ENCODE measurements around the gene OR56A1. TPM values are rescaled to one million over a fixed set of nuclear protein-coding genes. Genes with fewer than 3 reads are reported as not detected.

The OR56A1 gene
- total and polyA plus RNA-seq, 7 experiments from 2014 or later, result not detected

DNA sequence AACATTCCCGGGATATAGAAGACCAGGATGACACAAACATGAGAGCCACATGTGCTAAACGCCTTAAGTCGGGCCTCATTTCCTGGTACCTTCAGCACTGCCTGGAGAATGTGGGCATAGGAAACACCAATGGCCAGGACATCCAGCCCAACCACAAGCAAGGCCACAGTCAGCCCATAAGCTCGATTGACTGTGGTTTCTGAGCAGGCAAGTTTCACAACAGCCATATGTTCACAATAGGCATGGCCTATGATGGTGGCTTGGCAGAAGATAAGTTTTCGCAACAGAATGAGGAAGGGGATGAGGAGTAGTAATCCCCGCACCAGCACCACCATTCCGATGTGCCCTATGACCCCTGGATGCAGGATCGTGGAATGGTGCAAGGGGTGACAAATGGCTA is 26.9 kb upstream of the OR56A1 start:
- Mint-ChIP-seq H3K9me3 (no peaks in the 10 kb centered on the region), H3K36me3 (no peaks in the 10 kb centered on the region), H3K27me3 (peaks cover 9 to 48% (median 28%) of the 10 kb centered on the region in 5 donors), H3K4me1 (peaks cover 0 to 2% (median 0%) of the 10 kb centered on the region in 7 donors), H3K27ac (no peak overlapping the region), H3K4me3 (no peak overlapping the region)
- no peaks in the 10 kb centered on the region for H3K9me3 ChIP-seq (ENCODE audit: control insufficient read depth in 2 of 3, low read length in 3 of 3)
- DNase-seq, result no peak
- POLR2A ChIA-PET, result no interaction called here
- H3K36me3 ChIP-seq (ENCODE audit: control insufficient read depth in 2 of 3, insufficient read depth in 3 of 3, low read length in 3 of 3), result no peaks in the 10 kb centered on the region
- no peaks in the 10 kb centered on the region for H3K4me1 ChIP-seq (ENCODE audit: control insufficient read depth in 2 of 2, insufficient read depth in 2 of 2, low read length in 2 of 2)
- CTCF ChIA-PET, result interaction anchor here (0.6 kb wide), 1 partner anchor 21 kb away, joined by 6 read pairs; no protein-coding TSS in a partner anchor
- H3K27ac ChIP-seq (ENCODE audit: low read depth, low read length), result no peak overlapping the region
- no peak overlapping the region for H3K4me3 ChIP-seq (ENCODE audit: low read length)
- no peak for ATAC-seq
- no peaks in the 10 kb centered on the region for H3K27me3 ChIP-seq (ENCODE audit: control insufficient read depth in 2 of 2, insufficient read depth in 2 of 2, low read length in 2 of 2)
- intact Hi-C loops (cut with micrococcal nuclease), result no loop called here

DNA sequence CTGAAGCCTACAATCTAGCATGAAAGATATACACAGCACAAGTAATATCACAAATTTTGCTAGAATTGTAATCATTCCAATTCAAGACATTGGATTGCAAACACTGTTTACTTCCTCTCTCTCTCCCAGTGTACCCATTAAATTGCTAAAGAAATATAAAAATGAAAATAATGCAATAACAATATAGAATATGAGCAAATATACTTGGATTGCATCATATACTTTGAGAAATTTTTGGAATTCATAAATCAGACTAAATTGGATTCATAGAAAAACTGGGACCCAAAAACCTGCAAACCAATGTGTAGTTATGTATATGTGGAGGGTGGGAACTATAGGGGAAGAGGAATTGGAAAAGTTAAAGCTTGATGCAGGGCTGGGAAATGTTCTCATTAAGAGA is 25.0 kb upstream of the OR56A1 start:
- intact Hi-C loops (cut with micrococcal nuclease), result no loop called here
- H3K27me3 Mint-ChIP-seq, result peaks cover 9 to 55% (median 28%) of the 10 kb centered on the region in 5 donors
- no peaks in the 10 kb centered on the region for H3K27me3 ChIP-seq (ENCODE audit: control insufficient read depth in 2 of 2, insufficient read depth in 2 of 2, low read length in 2 of 2)
- no peaks in the 10 kb centered on the region for H3K4me1 ChIP-seq (ENCODE audit: control insufficient read depth in 2 of 2, insufficient read depth in 2 of 2, low read length in 2 of 2)
- no peak overlapping the region for H3K4me3 Mint-ChIP-seq
- H3K9me3 ChIP-seq (ENCODE audit: control insufficient read depth in 2 of 3, low read length in 3 of 3), result no peaks in the 10 kb centered on the region
- no peak overlapping the region for H3K27ac ChIP-seq (ENCODE audit: low read depth, low read length)
- ChIA-PET POLR2A (no interaction called here), CTCF (no interaction called here)
- H3K36me3 Mint-ChIP-seq, result no peaks in the 10 kb centered on the region
- no peak for DNase-seq
- no peak overlapping the region for H3K4me3 ChIP-seq (ENCODE audit: low read length)
- H3K4me1 Mint-ChIP-seq, result peaks cover 0 to 2% (median 0%) of the 10 kb centered on the region in 7 donors
- no peak overlapping the region for H3K27ac Mint-ChIP-seq
- ATAC-seq, result no peak
- H3K36me3 ChIP-seq (ENCODE audit: control insufficient read depth in 2 of 3, insufficient read depth in 3 of 3, low read length in 3 of 3), result no peaks in the 10 kb centered on the region
- no peaks in the 10 kb centered on the region for H3K9me3 Mint-ChIP-seq

- POLR2A ChIA-PET, result no interaction called here
- no peaks in the 10 kb centered on the region for H3K36me3 Mint-ChIP-seq
- H3K9me3 ChIP-seq (ENCODE audit: control insufficient read depth in 2 of 3, low read length in 3 of 3), result no peaks in the 10 kb centered on the region
- H3K27ac Mint-ChIP-seq, result no peak overlapping the region
- DNase-seq (no peak), ATAC-seq (no peak)
- intact Hi-C loops (cut with micrococcal nuclease), result no loop called here
- peaks cover 0 to 2% (median 0%) of the 10 kb centered on the region in 7 donors for H3K4me1 Mint-ChIP-seq
- no peaks in the 10 kb centered on the region for H3K9me3 Mint-ChIP-seq
- H3K27me3 ChIP-seq (ENCODE audit: control insufficient read depth in 2 of 2, insufficient read depth in 2 of 2, low read length in 2 of 2), result no peaks in the 10 kb centered on the region
- no peaks in the 10 kb centered on the region for H3K36me3 ChIP-seq (ENCODE audit: control insufficient read depth in 2 of 3, insufficient read depth in 3 of 3, low read length in 3 of 3)
- H3K4me3 Mint-ChIP-seq, result no peak overlapping the region
- no peak overlapping the region for H3K4me3 ChIP-seq (ENCODE audit: low read length)
- H3K4me1 ChIP-seq (ENCODE audit: control insufficient read depth in 2 of 2, insufficient read depth in 2 of 2, low read length in 2 of 2), result no peaks in the 10 kb centered on the region
- H3K27ac ChIP-seq (ENCODE audit: low read depth, low read length), result no peak overlapping the region
- CTCF ChIA-PET, result no interaction called here
- H3K27me3 Mint-ChIP-seq, result peaks cover 10 to 53% (median 39%) of the 10 kb centered on the region in 5 donors
Measured at GRCh38 chr11:6052374-6052773, 21.8 kb upstream of the OR56A1 start.

DNA sequence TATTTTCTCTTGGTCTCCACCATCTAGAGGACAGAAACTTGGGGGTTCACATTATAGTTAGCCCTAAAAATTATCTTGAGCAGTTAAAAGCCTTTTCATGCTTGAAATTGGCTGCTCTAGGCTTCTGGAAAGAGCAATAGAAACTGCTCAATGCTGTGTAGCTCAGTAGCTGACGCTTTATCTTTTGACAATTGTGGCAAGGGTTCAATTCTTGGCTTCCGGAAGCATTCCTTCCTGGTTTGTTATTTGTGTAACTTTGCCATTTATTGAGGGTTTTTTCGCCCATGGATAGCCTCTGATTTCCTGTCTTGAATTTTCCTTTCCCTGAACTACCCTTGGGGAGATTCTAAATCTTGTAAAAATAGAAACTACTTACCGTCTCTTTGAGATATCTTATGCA is 10.3 kb upstream of the OR56A1 start:
- Histone ChIP-seq H3K27ac (ENCODE audit: low read depth, low read length) (no peak overlapping the region), H3K4me3 (ENCODE audit: low read length) (no peak overlapping the region), H3K4me1 (ENCODE audit: control insufficient read depth in 2 of 2, insufficient read depth in 2 of 2, low read length in 2 of 2) (no peaks in the 10 kb centered on the region), H3K9me3 (ENCODE audit: control insufficient read depth in 2 of 3, low read length in 3 of 3) (no peaks in the 10 kb centered on the region), H3K27me3 (ENCODE audit: control insufficient read depth in 2 of 2, insufficient read depth in 2 of 2, low read length in 2 of 2) (no peaks in the 10 kb centered on the region), H3K36me3 (ENCODE audit: control insufficient read depth in 2 of 3, insufficient read depth in 3 of 3, low read length in 3 of 3) (no peaks in the 10 kb centered on the region)
- Mint-ChIP-seq H3K27me3 (peaks cover 5 to 28% (median 19%) of the 10 kb centered on the region in 5 donors), H3K27ac (no peak overlapping the region), H3K4me1 (no peaks in the 10 kb centered on the region), H3K36me3 (peaks cover 0 to 4% (median 0%) of the 10 kb centered on the region in 5 donors), H3K4me3 (no peak overlapping the region), H3K9me3 (peaks cover 0 to 1% (median 0%) of the 10 kb centered on the region in 11 donors)
- CTCF ChIA-PET, result no interaction called here
- intact Hi-C loops (cut with micrococcal nuclease), result no loop called here
- no peak for ATAC-seq
- no peak for DNase-seq
- POLR2A ChIA-PET, result no interaction called here

- CTCF ChIA-PET, result no interaction called here
- peaks cover 0 to 3% (median 0%) of the 10 kb centered on the region in 11 donors for H3K9me3 Mint-ChIP-seq
- Histone ChIP-seq H3K4me1 (ENCODE audit: control insufficient read depth in 2 of 2, insufficient read depth in 2 of 2, low read length in 2 of 2) (no peaks in the 10 kb centered on the region), H3K9me3 (ENCODE audit: control insufficient read depth in 2 of 3, low read length in 3 of 3) (no peaks in the 10 kb centered on the region), H3K4me3 (ENCODE audit: low read length) (no peak overlapping the region), H3K27ac (ENCODE audit: low read depth, low read length) (no peak overlapping the region), H3K36me3 (ENCODE audit: control insufficient read depth in 2 of 3, insufficient read depth in 3 of 3, low read length in 3 of 3) (no peaks in the 10 kb centered on the region), H3K27me3 (ENCODE audit: control insufficient read depth in 2 of 2, insufficient read depth in 2 of 2, low read length in 2 of 2) (no peaks in the 10 kb centered on the region)
- POLR2A ChIA-PET, result no interaction called here
- H3K4me1 Mint-ChIP-seq, result no peaks in the 10 kb centered on the region
- H3K4me3 Mint-ChIP-seq, result no peak overlapping the region
- H3K27ac Mint-ChIP-seq, result no peak overlapping the region
- H3K36me3 Mint-ChIP-seq, result no peaks in the 10 kb centered on the region
- no peak for ATAC-seq
- intact Hi-C loops (cut with micrococcal nuclease), result no loop called here
- peaks cover 21 to 41% (median 30%) of the 10 kb centered on the region in 5 donors for H3K27me3 Mint-ChIP-seq
- no peak for DNase-seq
Measured at GRCh38 chr11:6027501-6027900, 3.1 kb downstream of the OR56A1 start.

GRCh38 chr11:6025056-6025455 is 5.5 kb downstream of the OR56A1 start:
- intact Hi-C loops (cut with micrococcal nuclease), result no loop called here
- Histone ChIP-seq H3K9me3 (ENCODE audit: control insufficient read depth in 2 of 3, low read length in 3 of 3) (no peaks in the 10 kb centered on the region), H3K4me1 (ENCODE audit: control insufficient read depth in 2 of 2, insufficient read depth in 2 of 2, low read length in 2 of 2) (no peaks in the 10 kb centered on the region), H3K4me3 (ENCODE audit: low read length) (no peak overlapping the region), H3K27me3 (ENCODE audit: control insufficient read depth in 2 of 2, insufficient read depth in 2 of 2, low read length in 2 of 2) (no peaks in the 10 kb centered on the region), H3K27ac (ENCODE audit: low read depth, low read length) (no peak overlapping the region), H3K36me3 (ENCODE audit: control insufficient read depth in 2 of 3, insufficient read depth in 3 of 3, low read length in 3 of 3) (no peaks in the 10 kb centered on the region)
- H3K4me3 Mint-ChIP-seq, result no peak overlapping the region
- H3K9me3 Mint-ChIP-seq, result peaks cover 0 to 3% (median 0%) of the 10 kb centered on the region in 11 donors
- ChIA-PET POLR2A (no interaction called here), CTCF (no interaction called here)
- no peaks in the 10 kb centered on the region for H3K4me1 Mint-ChIP-seq
- DNase-seq (no peak), ATAC-seq (no peak)
- H3K36me3 Mint-ChIP-seq, result no peaks in the 10 kb centered on the region
- H3K27me3 Mint-ChIP-seq, result peaks cover 24 to 41% (median 30%) of the 10 kb centered on the region in 5 donors
- no peak overlapping the region for H3K27ac Mint-ChIP-seq

- Histone ChIP-seq H3K4me1 (ENCODE audit: control insufficient read depth in 2 of 2, insufficient read depth in 2 of 2, low read length in 2 of 2) (no peaks in the 10 kb centered on the region), H3K4me3 (ENCODE audit: low read length) (no peak overlapping the region), H3K27ac (ENCODE audit: low read depth, low read length) (no peak overlapping the region), H3K27me3 (ENCODE audit: control insufficient read depth in 2 of 2, insufficient read depth in 2 of 2, low read length in 2 of 2) (no peaks in the 10 kb centered on the region), H3K9me3 (ENCODE audit: control insufficient read depth in 2 of 3, low read length in 3 of 3) (no peaks in the 10 kb centered on the region), H3K36me3 (ENCODE audit: control insufficient read depth in 2 of 3, insufficient read depth in 3 of 3, low read length in 3 of 3) (no peaks in the 10 kb centered on the region)
- POLR2A ChIA-PET, result no interaction called here
- Mint-ChIP-seq H3K9me3 (peaks cover 0 to 3% (median 0%) of the 10 kb centered on the region in 11 donors), H3K4me1 (no peaks in the 10 kb centered on the region), H3K27ac (no peak overlapping the region), H3K36me3 (no peaks in the 10 kb centered on the region), H3K4me3 (no peak overlapping the region), H3K27me3 (peaks cover 30 to 50% (median 35%) of the 10 kb centered on the region in 5 donors)
- ATAC-seq, result peak; percentile 75
- intact Hi-C loops (cut with micrococcal nuclease), result loop anchor here (1.0 to 2.0 kb wide), 4 partner anchors 293 to 482 kb away; no protein-coding TSS in a partner anchor
- CTCF ChIA-PET, result interaction anchor here (1.6 to 2.7 kb wide), 3 partner anchors 292 to 340 kb away, joined by 3 to 11 read pairs (median 7); no protein-coding TSS in a partner anchor
- DNase-seq, result peak in 5 of 9 donors; percentile 10 to 31 (median 24)
Measured at GRCh38 chr11:6022956-6023355, 7.6 kb downstream of the OR56A1 start.

Measured in naive thymus-derived CD4-positive, alpha-beta T cell (primary cell).